Endothelial cell (in vitro differentiated cells): ENCODE measurements around the gene AGBL1. TPM values are rescaled to one million over a fixed set of nuclear protein-coding genes. Genes with fewer than 3 reads are reported as not detected.

Experiments used
- DNase-seq: peaks from one replicate; pipeline ENCODE4 v3.0.0; 2021; ENCODE audit warnings: low spot score
- H3K27ac Mint-ChIP-seq: one replicate; pipeline ENCODE4 v1.8.0; 2021; ENCODE audit warnings: mixed read lengths, inconsistent platforms; ENCODE audit not compliant: unreplicated experiment
- H3K27me3 Mint-ChIP-seq: one replicate; pipeline ENCODE4 v1.8.0; 2021; ENCODE audit warnings: mild to moderate bottlenecking, moderate library complexity, mixed read lengths, inconsistent platforms; ENCODE audit not compliant: unreplicated experiment
- H3K36me3 Mint-ChIP-seq: one replicate; pipeline ENCODE4 v1.8.0; 2021; ENCODE audit warnings: mild to moderate bottlenecking, low read depth, mixed read lengths, inconsistent platforms; ENCODE audit not compliant: unreplicated experiment
- H3K4me1 Mint-ChIP-seq: one replicate; pipeline ENCODE4 v1.8.0; 2021; ENCODE audit warnings: mild to moderate bottlenecking, mixed read lengths, inconsistent platforms; ENCODE audit not compliant: unreplicated experiment
- H3K4me3 Mint-ChIP-seq: one replicate; pipeline ENCODE4 v1.8.0; 2021; ENCODE audit warnings: mild to moderate bottlenecking, mixed read lengths, inconsistent platforms; ENCODE audit not compliant: unreplicated experiment
- H3K9me3 Mint-ChIP-seq: one replicate; pipeline ENCODE4 v1.8.0; 2021; ENCODE audit warnings: mixed read lengths, inconsistent platforms; ENCODE audit not compliant: unreplicated experiment
- total RNA-seq: library from RNA; stranded (reverse); fragmentation: NEBNext Ultra II Directional; extraction: Animal tissue kit (Norgen Biotek cat#: 25700); gene quantifications from one replicate; pipeline ENCODE4 v1.2.1, GENCODE V29; 2021; ENCODE audit not compliant: unreplicated experiment
- TF ChIP-seq, protein P1 (sequence below): fragments of 200-600 bp; sonication (generic); IDR thresholded peaks from one replicate; pipeline ENCODE4 v1.5.0; 2021; ENCODE audit warnings: antibody characterized with exemption; ENCODE audit not compliant: unreplicated experiment

The AGBL1 gene
- total RNA-seq, 1 donor from 2014 or later = 0.03 TPM

GRCh38 chr15:86568378-86568777 is 488.7 kb downstream of the AGBL1 start:
- Mint-ChIP-seq H3K27me3 (no peaks in the 10 kb centered on the region), H3K36me3 (no peaks in the 10 kb centered on the region), H3K4me3 (no peak overlapping the region), H3K4me1 (peaks cover 5% of the 10 kb centered on the region), H3K27ac (no peak overlapping the region), H3K9me3 (peaks cover 6% of the 10 kb centered on the region)
- DNase-seq = no peak
- TF ChIP-seq, protein P1, sequence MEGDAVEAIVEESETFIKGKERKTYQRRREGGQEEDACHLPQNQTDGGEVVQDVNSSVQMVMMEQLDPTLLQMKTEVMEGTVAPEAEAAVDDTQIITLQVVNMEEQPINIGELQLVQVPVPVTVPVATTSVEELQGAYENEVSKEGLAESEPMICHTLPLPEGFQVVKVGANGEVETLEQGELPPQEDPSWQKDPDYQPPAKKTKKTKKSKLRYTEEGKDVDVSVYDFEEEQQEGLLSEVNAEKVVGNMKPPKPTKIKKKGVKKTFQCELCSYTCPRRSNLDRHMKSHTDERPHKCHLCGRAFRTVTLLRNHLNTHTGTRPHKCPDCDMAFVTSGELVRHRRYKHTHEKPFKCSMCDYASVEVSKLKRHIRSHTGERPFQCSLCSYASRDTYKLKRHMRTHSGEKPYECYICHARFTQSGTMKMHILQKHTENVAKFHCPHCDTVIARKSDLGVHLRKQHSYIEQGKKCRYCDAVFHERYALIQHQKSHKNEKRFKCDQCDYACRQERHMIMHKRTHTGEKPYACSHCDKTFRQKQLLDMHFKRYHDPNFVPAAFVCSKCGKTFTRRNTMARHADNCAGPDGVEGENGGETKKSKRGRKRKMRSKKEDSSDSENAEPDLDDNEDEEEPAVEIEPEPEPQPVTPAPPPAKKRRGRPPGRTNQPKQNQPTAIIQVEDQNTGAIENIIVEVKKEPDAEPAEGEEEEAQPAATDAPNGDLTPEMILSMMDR = no peak

GRCh38 chr15:86570738-86571137 is 491.1 kb downstream of the AGBL1 start:
- Mint-ChIP-seq H3K4me1 (peaks cover 15% of the 10 kb centered on the region), H3K27ac (no peak overlapping the region), H3K4me3 (no peak overlapping the region), H3K9me3 (no peaks in the 10 kb centered on the region), H3K27me3 (no peaks in the 10 kb centered on the region), H3K36me3 (no peaks in the 10 kb centered on the region)
- DNase-seq = no peak
- TF ChIP-seq, protein P1 = no peak

GRCh38 chr15:86571873-86572272 is 492.2 kb downstream of the AGBL1 start:
- TF ChIP-seq, protein P1 = no peak
- no peaks in the 10 kb centered on the region for H3K9me3 Mint-ChIP-seq
- H3K4me1 Mint-ChIP-seq = peaks cover 13% of the 10 kb centered on the region
- no peaks in the 10 kb centered on the region for H3K27me3 Mint-ChIP-seq
- H3K27ac Mint-ChIP-seq = no peak overlapping the region
- no peak for DNase-seq
- no peak overlapping the region for H3K4me3 Mint-ChIP-seq
- no peaks in the 10 kb centered on the region for H3K36me3 Mint-ChIP-seq

GRCh38 chr15:86572368-86572841 is 492.7 kb downstream of the AGBL1 start:
- Mint-ChIP-seq H3K4me1 (peaks cover 13% of the 10 kb centered on the region), H3K9me3 (no peaks in the 10 kb centered on the region), H3K27me3 (no peaks in the 10 kb centered on the region), H3K4me3 (no peak overlapping the region), H3K27ac (no peak overlapping the region), H3K36me3 (no peaks in the 10 kb centered on the region)
- DNase-seq = no peak
- TF ChIP-seq, protein P1 = no peak

DNA sequence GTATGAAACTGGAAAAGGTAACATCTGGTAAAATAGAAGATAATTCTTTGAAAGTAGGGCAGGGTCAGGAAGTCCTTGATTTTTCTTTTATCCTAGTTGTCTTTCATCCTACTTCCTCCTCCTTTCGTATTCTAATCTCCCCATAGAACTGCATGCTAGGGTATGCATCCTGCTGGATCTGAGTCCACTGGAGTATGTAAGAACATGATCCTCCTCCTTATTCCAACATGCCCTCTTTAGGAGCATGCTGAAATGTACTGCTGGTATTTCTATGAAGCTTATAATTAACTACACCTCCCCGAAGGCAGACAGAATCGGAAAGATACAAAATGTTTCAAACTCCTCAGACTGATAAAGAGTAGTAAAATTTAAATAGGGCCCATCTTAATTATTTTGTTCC is 493.8 kb downstream of the AGBL1 start:
- peaks cover 1% of the 10 kb centered on the region for H3K27me3 Mint-ChIP-seq
- DNase-seq = no peak
- peaks cover 13% of the 10 kb centered on the region for H3K4me1 Mint-ChIP-seq
- TF ChIP-seq, protein P1 = no peak
- no peak overlapping the region for H3K4me3 Mint-ChIP-seq
- no peak overlapping the region for H3K27ac Mint-ChIP-seq
- H3K36me3 Mint-ChIP-seq = no peaks in the 10 kb centered on the region
- H3K9me3 Mint-ChIP-seq = no peaks in the 10 kb centered on the region
